Stimulated activated CD4-positive, alpha-beta T cell treated with anti-CD3 and anti-CD28 coated beads, Interleukin-12 subunit alpha, Interleukin-12 subunit beta, amount 100 ng/mL, for 24 hours (primary cell): ENCODE results near the gene FKBP3.
"Not testable (repeated sequence)": the region's sequence is repeated elsewhere in the genome, so short reads cannot be mapped to it uniquely, and the experiment has no call there.

Experiments used
- DNase-seq, 2 experiments: peaks; one replicate each; pipeline ENCODE4 v3.0.0-alpha.2; 2020; ENCODE audit warnings: low read depth in 2 of 2

FKBP3 gene

GRCh38 chr14:45134051-45134958 is at the start of gene FKBP3:
TSS of gene FKBP3 (minus strand) at chr14:45134481. CDS start at chr14:45134456, 25 bp downstream.
- DNase-seq = peak; percentile 85 to 91

- no peak for DNase-seq
Measured at GRCh38 chr14:45181806-45182205, 47.5 kb upstream of the FKBP3 start.

GRCh38 chr14:45181329-45181728 is 47.0 kb upstream of the FKBP3 start:
- DNase-seq = no peak

GRCh38 chr14:45177076-45177475 is 42.8 kb upstream of the FKBP3 start:
- DNase-seq = no peak

- DNase-seq = no peak
Measured at GRCh38 chr14:45169906-45170305, 35.6 kb upstream of the FKBP3 start.

GRCh38 chr14:45156067-45156466 is 21.8 kb upstream of the FKBP3 start:
- no peak for DNase-seq

GRCh38 chr14:45150386-45150890 is 16.2 kb upstream of the FKBP3 start:
- no peak for DNase-seq

GRCh38 chr14:45149602-45150001 is 15.3 kb upstream of the FKBP3 start:
- DNase-seq = no peak

GRCh38 chr14:45145214-45145613 is 10.9 kb upstream of the FKBP3 start:
- DNase-seq = no peak

GRCh38 chr14:45144658-45145057 is 10.4 kb upstream of the FKBP3 start:
- no peak for DNase-seq

- DNase-seq = not testable (repeated sequence)
Measured at GRCh38 chr14:45142083-45142482, 7.8 kb upstream of the FKBP3 start.

- DNase-seq = no peak
Measured at GRCh38 chr14:45140661-45141187, 6.4 kb upstream of the FKBP3 start.

- no peak for DNase-seq
Measured at GRCh38 chr14:45136399-45136798, 2.1 kb upstream of the FKBP3 start.

GRCh38 chr14:45135659-45136395 is 1.5 kb upstream of the FKBP3 start, which contains the start of gene FANCM:
TSS of gene FANCM (plus strand) at chr14:45135930. CDS start at chr14:45136032, 102 bp downstream.
- peak; percentile 73 to 80 for DNase-seq

GRCh38 chr14:45135156-45135555 is 875 bp upstream of the FKBP3 start:
- DNase-seq = no peak

- DNase-seq = no peak
Measured at GRCh38 chr14:45133683-45134050, 614 bp downstream of the FKBP3 start.

- no peak for DNase-seq
Measured at GRCh38 chr14:45128963-45129629, 5.2 kb downstream of the FKBP3 start.

- DNase-seq = no peak
Measured at GRCh38 chr14:45125754-45126153, 8.5 kb downstream of the FKBP3 start.

GRCh38 chr14:45123271-45123670 is 11.0 kb downstream of the FKBP3 start:
- DNase-seq = no peak

- no peak for DNase-seq
Measured at GRCh38 chr14:45120096-45120495, 14.2 kb downstream of the FKBP3 start.

- no peak for DNase-seq
Measured at GRCh38 chr14:45118594-45118993, 15.7 kb downstream of the FKBP3 start.

GRCh38 chr14:45114327-45114726 is 20.0 kb downstream of the FKBP3 start:
- no peak for DNase-seq
